Kidney glomerular epithelial cell (primary cell): Measurements from ENCODE around the gene FIBCD1.

Experiments
- DNase-seq: peaks from one replicate; lab custom pipeline; 2025; lab: John Stamatoyannopoulos, UW

Gene FIBCD1

DNA sequence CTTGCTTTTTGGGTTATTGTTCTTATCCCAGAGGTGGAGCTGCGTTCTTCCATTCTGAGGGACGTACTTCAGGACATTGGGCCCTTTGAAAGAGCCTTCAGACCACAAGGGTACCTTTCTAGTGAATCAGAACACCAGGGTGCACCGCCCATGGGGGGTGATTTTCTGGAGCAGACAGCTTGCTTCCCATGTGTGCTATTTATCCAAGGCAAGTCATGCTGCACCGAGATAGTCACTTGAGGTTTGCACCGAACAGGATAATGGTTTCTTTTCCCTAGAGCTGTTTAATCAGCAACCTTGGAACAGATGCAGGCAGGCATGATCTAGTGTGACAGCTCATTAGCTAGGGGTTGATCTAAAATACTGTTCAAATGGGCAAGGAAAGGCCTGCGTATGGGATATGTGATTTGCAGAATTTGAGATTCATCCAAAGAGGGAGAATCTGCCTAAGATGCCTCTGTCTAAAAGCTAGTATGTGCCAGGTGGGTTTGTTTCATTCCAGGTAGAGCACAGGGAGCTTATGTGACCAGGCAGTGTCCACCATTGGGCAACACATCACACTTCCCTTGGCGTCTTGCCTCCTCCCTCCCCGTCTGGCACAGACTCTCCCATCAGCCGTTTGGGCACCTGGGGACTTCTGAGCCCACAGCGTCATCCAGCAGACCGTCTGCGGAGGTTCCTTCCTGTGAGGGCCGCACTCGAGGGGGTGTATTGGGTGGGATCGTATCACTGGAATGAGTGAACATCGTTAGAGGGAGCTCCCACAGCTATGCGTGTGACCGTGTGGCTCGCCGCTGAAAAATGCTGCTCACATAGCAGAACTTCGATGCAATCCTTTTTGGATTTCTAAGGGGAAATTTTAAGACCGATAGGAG, 80.9 kb downstream of the FIBCD1 start:
- peak; percentile 86 for DNase-seq

- DNase-seq: no peak
Measured at GRCh38 chr9:130856474-130856873, 82.6 kb downstream of the FIBCD1 start.

- no peak for DNase-seq
Measured at GRCh38 chr9:130854835-130855234, 84.2 kb downstream of the FIBCD1 start.

- DNase-seq: no peak
Measured at GRCh38 chr9:130854092-130854491, 85.0 kb downstream of the FIBCD1 start.

- no peak for DNase-seq
Measured at GRCh38 chr9:130852801-130853200, 86.2 kb downstream of the FIBCD1 start.
